DOHH2 (cell line): Measurements from ENCODE around the gene KCTD16.

Source experiments
- EZH2phosphoT487 ChIP-seq: fragments of 200-600 bp; sonication (generic); IDR thresholded peaks from 2 replicates; pipeline ENCODE4 v1.6.1; 2017; ENCODE audit warnings: borderline replicate concordance, mild to moderate bottlenecking, antibody characterized with exemption, low read length, moderate library complexity, mixed read lengths
- TF ChIP-seq, protein P1 (sequence below): fragments of 200-600 bp; sonication (generic); IDR thresholded peaks from one replicate; pipeline ENCODE4 v1.5.1; 2014; ENCODE audit warnings: antibody characterized with exemption, mild to moderate bottlenecking, low read depth, low read length; ENCODE audit not compliant: poor library complexity, severe bottlenecking

DNA sequence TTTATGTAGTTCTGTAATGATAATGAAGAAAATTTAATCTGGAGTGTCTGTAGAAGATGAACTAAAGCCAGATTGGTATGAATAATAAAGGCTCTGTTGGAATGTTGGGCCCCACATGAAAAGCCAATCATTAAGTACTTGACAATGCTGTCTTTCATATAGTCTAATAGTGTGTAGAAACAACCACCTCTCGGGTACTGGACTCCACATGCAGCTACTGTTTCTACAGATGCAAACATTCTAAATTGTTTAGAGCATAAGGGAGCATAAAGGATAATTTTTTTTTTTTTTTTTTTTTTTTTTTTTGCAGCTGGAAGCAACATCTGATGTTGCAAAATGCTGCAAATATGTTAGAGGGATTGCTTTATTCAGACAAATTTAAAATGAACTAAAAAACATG lies 354.3 kb downstream of the KCTD16 start:
- TF ChIP-seq, protein P1, sequence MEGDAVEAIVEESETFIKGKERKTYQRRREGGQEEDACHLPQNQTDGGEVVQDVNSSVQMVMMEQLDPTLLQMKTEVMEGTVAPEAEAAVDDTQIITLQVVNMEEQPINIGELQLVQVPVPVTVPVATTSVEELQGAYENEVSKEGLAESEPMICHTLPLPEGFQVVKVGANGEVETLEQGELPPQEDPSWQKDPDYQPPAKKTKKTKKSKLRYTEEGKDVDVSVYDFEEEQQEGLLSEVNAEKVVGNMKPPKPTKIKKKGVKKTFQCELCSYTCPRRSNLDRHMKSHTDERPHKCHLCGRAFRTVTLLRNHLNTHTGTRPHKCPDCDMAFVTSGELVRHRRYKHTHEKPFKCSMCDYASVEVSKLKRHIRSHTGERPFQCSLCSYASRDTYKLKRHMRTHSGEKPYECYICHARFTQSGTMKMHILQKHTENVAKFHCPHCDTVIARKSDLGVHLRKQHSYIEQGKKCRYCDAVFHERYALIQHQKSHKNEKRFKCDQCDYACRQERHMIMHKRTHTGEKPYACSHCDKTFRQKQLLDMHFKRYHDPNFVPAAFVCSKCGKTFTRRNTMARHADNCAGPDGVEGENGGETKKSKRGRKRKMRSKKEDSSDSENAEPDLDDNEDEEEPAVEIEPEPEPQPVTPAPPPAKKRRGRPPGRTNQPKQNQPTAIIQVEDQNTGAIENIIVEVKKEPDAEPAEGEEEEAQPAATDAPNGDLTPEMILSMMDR: no peak
- no peak for TF ChIP-seq EZH2phosphoT487
